DND-41 (cell line): ENCODE measurements around the gene MATN1.

Experiments used
- EZH2 ChIP-seq: IDR thresholded peaks from 3 replicates; pipeline ENCODE4 v1.6.1; 2012; ENCODE audit warnings: borderline replicate concordance, low read depth, mild to moderate bottlenecking, moderate library complexity, low read length, inconsistent platforms; ENCODE audit not compliant: severe bottlenecking
- TF ChIP-seq, protein P1 (sequence below): IDR thresholded peaks from 2 replicates; pipeline ENCODE4 v1.5.1; 2012; ENCODE audit warnings: borderline replicate concordance, low read length, moderate library complexity, mild to moderate bottlenecking; ENCODE audit not compliant: poor library complexity, severe bottlenecking; ENCODE audit errors: extremely low read depth

DNA sequence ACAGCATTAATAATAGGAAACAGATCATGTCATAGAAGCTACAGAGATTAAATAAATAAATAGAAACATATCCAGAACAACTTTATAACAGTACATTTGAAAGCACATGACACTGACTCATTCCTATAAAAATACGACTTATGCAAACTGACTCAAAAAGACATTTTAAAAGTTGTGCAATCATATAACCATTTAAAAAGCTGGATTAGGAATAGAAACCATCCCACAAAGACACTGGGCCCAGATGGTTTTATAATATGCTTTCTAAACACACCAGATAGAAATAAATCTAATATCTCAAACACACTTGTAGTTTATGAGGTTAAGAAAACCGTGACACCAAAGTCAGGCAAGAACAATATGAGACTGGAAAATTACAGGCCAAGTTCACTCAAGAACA is 47.6 kb downstream of the MATN1 start:
- TF ChIP-seq, protein P1, sequence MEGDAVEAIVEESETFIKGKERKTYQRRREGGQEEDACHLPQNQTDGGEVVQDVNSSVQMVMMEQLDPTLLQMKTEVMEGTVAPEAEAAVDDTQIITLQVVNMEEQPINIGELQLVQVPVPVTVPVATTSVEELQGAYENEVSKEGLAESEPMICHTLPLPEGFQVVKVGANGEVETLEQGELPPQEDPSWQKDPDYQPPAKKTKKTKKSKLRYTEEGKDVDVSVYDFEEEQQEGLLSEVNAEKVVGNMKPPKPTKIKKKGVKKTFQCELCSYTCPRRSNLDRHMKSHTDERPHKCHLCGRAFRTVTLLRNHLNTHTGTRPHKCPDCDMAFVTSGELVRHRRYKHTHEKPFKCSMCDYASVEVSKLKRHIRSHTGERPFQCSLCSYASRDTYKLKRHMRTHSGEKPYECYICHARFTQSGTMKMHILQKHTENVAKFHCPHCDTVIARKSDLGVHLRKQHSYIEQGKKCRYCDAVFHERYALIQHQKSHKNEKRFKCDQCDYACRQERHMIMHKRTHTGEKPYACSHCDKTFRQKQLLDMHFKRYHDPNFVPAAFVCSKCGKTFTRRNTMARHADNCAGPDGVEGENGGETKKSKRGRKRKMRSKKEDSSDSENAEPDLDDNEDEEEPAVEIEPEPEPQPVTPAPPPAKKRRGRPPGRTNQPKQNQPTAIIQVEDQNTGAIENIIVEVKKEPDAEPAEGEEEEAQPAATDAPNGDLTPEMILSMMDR, result no peak
- TF ChIP-seq EZH2, result no peak
